ENCODE data around the gene SCAPER. TPM values are rescaled to one million over a fixed set of nuclear protein-coding genes. Genes with fewer than 3 reads are reported as not detected.

Gene SCAPER
- total RNA-seq, 1 experiment from 2014 or later = 14.7 TPM

- Histone ChIP-seq H2AFZ (ENCODE audit: low read depth, low read length, poor library complexity, severe bottlenecking) (no peak overlapping the region), H3K9me3 (ENCODE audit: control insufficient read depth in 1 of 2, insufficient read depth in 1 of 2, low read depth in 1 of 2, low read length in 2 of 2) (no peaks in the 10 kb centered on the region), H3K4me3 (replicated peaks in 1 of 2; ENCODE audit: low read depth in 1 of 2, low read length in 2 of 2) (no peak overlapping the region), H3K79me2 (ENCODE audit: insufficient read depth, low read length) (no peaks in the 10 kb centered on the region), H4K20me1 (ENCODE audit: insufficient read depth) (no peaks in the 10 kb centered on the region), H3K27ac (ENCODE audit: low read depth, low read length) (no peak overlapping the region), H3K4me2 (ENCODE audit: low read length) (no peak overlapping the region), H3K9ac (ENCODE audit: low read length) (no peak overlapping the region), H3K27me3 (ENCODE audit: insufficient read depth, low read length) (no peaks in the 10 kb centered on the region), H3K36me3 (ENCODE audit: control insufficient read depth in 1 of 2, insufficient read depth in 2 of 2, low read length in 2 of 2) (no peaks in the 10 kb centered on the region), H3K4me1 (ENCODE audit: control insufficient read depth in 1 of 2, insufficient read depth in 2 of 2, low read length in 2 of 2) (no peaks in the 10 kb centered on the region), H3K9me2 (ENCODE audit: insufficient read depth) (no peaks in the 10 kb centered on the region)
- RAD21 ChIA-PET (ENCODE audit: low non-redundant PET in 1 of 2, low total read pairs in 2 of 2, uncharacterized antibody in 2 of 2, unreplicated experiment in 2 of 2) = no interaction called here
- intact Hi-C loops (cut with micrococcal nuclease) = no loop called here
- ATAC-seq (no peak), DNase-seq (ENCODE audit: low read depth, low spot score) (no peak)
- BruUV-seq (replicated peaks) = no TSS peak
- TF ChIP-seq REST (IDR thresholded peaks at IDR 0.05; ENCODE audit: low read depth) (no peak), TCF7L2 (IDR thresholded peaks at IDR 0.05; ENCODE audit: borderline replicate concordance, extremely low read depth, insufficient read depth, insufficient read length) (no peak), CEBPB (IDR thresholded peaks at IDR 0.05; ENCODE audit: low read depth) (no peak), YY1 (IDR thresholded peaks at IDR 0.05; ENCODE audit: extremely low read depth, insufficient replicate concordance, low read depth, low read length) (no peak), ELF1 (IDR thresholded peaks at IDR 0.05; ENCODE audit: borderline replicate concordance, low read depth) (no peak), EZH2 (IDR thresholded peaks at IDR 0.05) (no peak), SP1 (IDR thresholded peaks at IDR 0.05; ENCODE audit: low read depth) (no peak), CBX3 (IDR thresholded peaks at IDR 0.05; ENCODE audit: low read depth) (no peak), SRF (IDR thresholded peaks at IDR 0.05; ENCODE audit: low read depth) (no peak), POLR2AphosphoS5 (IDR thresholded peaks at IDR 0.05; ENCODE audit: low read depth, low read length) (no peak), EZH2phosphoT487 (IDR thresholded peaks at IDR 0.05; ENCODE audit: borderline replicate concordance) (no peak), CTCF (IDR thresholded peaks at IDR 0.05 in 2 of 3, conservative IDR thresholded peaks at IDR 0.05 in 1 of 3; ENCODE audit: borderline replicate concordance in 1 of 3, insufficient read depth in 1 of 3, low read depth in 2 of 3, low read length in 2 of 3) (no peak), RAD21 (IDR thresholded peaks at IDR 0.05; ENCODE audit: low read depth) (no peak), FOSL1 (IDR thresholded peaks at IDR 0.05; ENCODE audit: low read depth) (no peak), POLR2A (IDR thresholded peaks at IDR 0.05; ENCODE audit: borderline replicate concordance, extremely low read depth, insufficient read depth, insufficient read length) (no peak), ZFX (IDR thresholded peaks at IDR 0.05) (no peak)
- TF ChIP-seq, protein P1, sequence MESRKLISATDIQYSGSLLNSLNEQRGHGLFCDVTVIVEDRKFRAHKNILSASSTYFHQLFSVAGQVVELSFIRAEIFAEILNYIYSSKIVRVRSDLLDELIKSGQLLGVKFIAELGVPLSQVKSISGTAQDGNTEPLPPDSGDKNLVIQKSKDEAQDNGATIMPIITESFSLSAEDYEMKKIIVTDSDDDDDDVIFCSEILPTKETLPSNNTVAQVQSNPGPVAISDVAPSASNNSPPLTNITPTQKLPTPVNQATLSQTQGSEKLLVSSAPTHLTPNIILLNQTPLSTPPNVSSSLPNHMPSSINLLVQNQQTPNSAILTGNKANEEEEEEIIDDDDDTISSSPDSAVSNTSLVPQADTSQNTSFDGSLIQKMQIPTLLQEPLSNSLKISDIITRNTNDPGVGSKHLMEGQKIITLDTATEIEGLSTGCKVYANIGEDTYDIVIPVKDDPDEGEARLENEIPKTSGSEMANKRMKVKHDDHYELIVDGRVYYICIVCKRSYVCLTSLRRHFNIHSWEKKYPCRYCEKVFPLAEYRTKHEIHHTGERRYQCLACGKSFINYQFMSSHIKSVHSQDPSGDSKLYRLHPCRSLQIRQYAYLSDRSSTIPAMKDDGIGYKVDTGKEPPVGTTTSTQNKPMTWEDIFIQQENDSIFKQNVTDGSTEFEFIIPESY (IDR thresholded peaks at IDR 0.05; ENCODE audit: extremely low read depth, insufficient replicate concordance, low read length) = no peak
- CTCF ChIA-PET = interaction anchor here (0.6 kb wide), 1 partner anchor 255 kb away, joined by 3 read pairs; no protein-coding TSS in a partner anchor
- POLR2A ChIA-PET = no interaction called here
Observed at GRCh38 chr15:76839173-76839572, 66.0 kb downstream of the SCAPER start.

Data from HCT116 (cell line).